B cell (primary cell): ENCODE measurements around the gene CD300H. TPM values are rescaled to one million over a fixed set of nuclear protein-coding genes. Genes with fewer than 3 reads are reported as not detected.

ENCODE experiments used
- ATAC-seq: fragments of 200-7000 bp; cut with Tn5 transposase; one replicate; pipeline ENCODE4 v1.10.0; 2021; ENCODE audit warnings: low read depth, mild to moderate bottlenecking, moderate number of reproducible peaks, moderate library complexity
- CTCF ChIA-PET: fragments of 350-600 bp; sonication (Branson Sonifier 250); formaldehyde crosslinking; loops from one replicate; lab custom pipeline; 2021; ENCODE audit warnings: antibody characterized with exemption, inconsistent platforms; lab: Charles Lee
- POLR2A ChIA-PET: fragments of 350-600 bp; sonication (Branson Sonifier 250); formaldehyde crosslinking; loops from one replicate; lab custom pipeline; 2021; ENCODE audit warnings: antibody characterized with exemption; lab: Charles Lee
- DNase-seq: peaks from one replicate; pipeline ENCODE4 v3.0.0; 2013
- H2AFZ ChIP-seq: 2 replicates; pipeline ENCODE4 v1.6.1; 2012; ENCODE audit warnings: mild to moderate bottlenecking, low read depth, low read length; ENCODE audit not compliant: insufficient read depth, poor library complexity, severe bottlenecking
- H3K27ac ChIP-seq, 2 donors: 1 replicate in 1 of 2; 2 replicates in 1 of 2; pipeline ENCODE4 v1.5.1; 2012 to 2013; ENCODE audit warnings: low read length in 2 of 2, mild to moderate bottlenecking in 2 of 2, moderate library complexity in 1 of 2
- H3K27me3 ChIP-seq, 4 experiments: fragments of 200-600 bp in 1 of 4; sonication (generic) in 1 of 4; replicated peaks in 1 of 4; 1 replicate in 2 of 4; 2 replicates in 2 of 4; pipeline versions ENCODE4 v1.6.1 to v1.7.0; 2013 to 2016; ENCODE audit warnings: low read length in 3 of 4, mild to moderate bottlenecking in 2 of 4, mixed read lengths in 1 of 4, moderate library complexity in 1 of 4; ENCODE audit not compliant: insufficient read depth in 4 of 4, control insufficient read depth in 3 of 4; ENCODE audit errors: control extremely low read depth in 1 of 4
- H3K36me3 ChIP-seq, 2 experiments: replicated peaks in 1 of 2; 1 replicate in 1 of 2; 2 replicates in 1 of 2; pipeline versions ENCODE4 v1.6.1 to v1.7.1; 2013; ENCODE audit warnings: low read length in 1 of 2; ENCODE audit not compliant: insufficient read depth in 2 of 2, control insufficient read depth in 1 of 2; ENCODE audit errors: control extremely low read depth in 1 of 2, extremely low read depth in 1 of 2
- H3K4me1 ChIP-seq, 2 donors: fragments of 200-600 bp in 1 of 2; sonication (generic) in 1 of 2; 1 replicate in 1 of 2; 2 replicates in 1 of 2; pipeline versions ENCODE4 v1.5.1 to v1.6.1; 2013 to 2017; ENCODE audit warnings: low read length in 2 of 2; ENCODE audit not compliant: control insufficient read depth in 2 of 2, insufficient read depth in 2 of 2
- H3K4me2 ChIP-seq: replicated peaks from 2 replicates; pipeline ENCODE3; 2012; ENCODE audit warnings: mild to moderate bottlenecking, low read depth, low read length; ENCODE audit not compliant: poor library complexity, severe bottlenecking
- H3K4me3 ChIP-seq, 5 experiments: fragments of 200-600 bp in 1 of 5; sonication (generic) in 1 of 5; 1 replicate in 3 of 5; 2 replicates in 2 of 5; pipeline versions ENCODE4 v1.5.1 to v1.7.0; 2011 to 2016; ENCODE audit warnings: low read length in 4 of 5, mild to moderate bottlenecking in 4 of 5, low read depth in 2 of 5, control low read depth in 1 of 5, moderate library complexity in 1 of 5; ENCODE audit not compliant: insufficient read depth in 1 of 5; ENCODE audit errors: control extremely low read depth in 1 of 5, extremely low read depth in 1 of 5
- H3K79me2 ChIP-seq: fragments of 200-600 bp; sonication (generic); one replicate; pipeline ENCODE4 v1.6.0; 2016; ENCODE audit warnings: low read length; ENCODE audit not compliant: control insufficient read depth, insufficient read depth
- H3K9ac ChIP-seq: fragments of 200-600 bp; sonication (generic); 2 replicates; pipeline ENCODE4 v1.6.1; 2017; ENCODE audit warnings: mild to moderate bottlenecking, low read length, moderate library complexity
- H3K9me3 ChIP-seq, 3 donors: one replicate each; pipeline versions ENCODE4 v1.6.1 to v1.7.1; 2013; ENCODE audit warnings: low read length in 2 of 3; ENCODE audit not compliant: control insufficient read depth in 2 of 3, insufficient read depth in 1 of 3; ENCODE audit errors: control extremely low read depth in 1 of 3
- H4K20me1 ChIP-seq: 2 replicates; pipeline ENCODE4 v1.6.0; 2012; ENCODE audit warnings: mild to moderate bottlenecking, low read length; ENCODE audit not compliant: insufficient read depth, control insufficient read depth, poor library complexity, severe bottlenecking
- H3K27ac Mint-ChIP-seq: one replicate; pipeline ENCODE4 v1.8.0; 2021; ENCODE audit warnings: mixed read lengths
- H3K27me3 Mint-ChIP-seq: one replicate; pipeline ENCODE4 v1.8.0; 2021; ENCODE audit warnings: mixed read lengths
- H3K4me1 Mint-ChIP-seq: one replicate; pipeline ENCODE4 v1.8.0; 2021; ENCODE audit warnings: mixed read lengths
- H3K4me3 Mint-ChIP-seq: one replicate; pipeline ENCODE4 v1.8.0; 2021; ENCODE audit warnings: mixed read lengths
- H3K9me3 Mint-ChIP-seq: one replicate; pipeline ENCODE4 v1.8.0; 2022; ENCODE audit warnings: mixed read lengths; ENCODE audit not compliant: insufficient read depth
- EZH2 ChIP-seq: IDR thresholded peaks from 2 replicates; pipeline ENCODE4 v1.6.1; 2012; ENCODE audit warnings: borderline replicate concordance, low read depth, mild to moderate bottlenecking, moderate library complexity, low read length; ENCODE audit not compliant: insufficient read depth, poor library complexity, severe bottlenecking
- WGBS: methylation state at CpG from one replicate; pipeline ENCODE4 v1.1.5; 2013; ENCODE audit warnings: missing lambda C conversion rate; ENCODE audit not compliant: insufficient coverage; 5-methylcytosine and 5-hydroxymethylcytosine counted together
- intact Hi-C: fragments of 100-400 bp; cut with micrococcal nuclease; formaldehyde crosslinking; loops from one replicate; pipeline ENCODE4 v1.10.0; 2022
- polyA plus RNA-seq: library from polyadenylated mRNA; depleted of rRNA; stranded (reverse); fragments of >200 nt; gene quantifications from 2 replicates; pipeline ENCODE4 v1.2.3, GENCODE V29; 2012
- total RNA-seq, 2 donors: library from RNA; stranded (reverse); fragments of 120-200 nt in 1 of 2; gene quantifications; 1 replicate in 1 of 2; 2 replicates in 1 of 2; pipeline versions ENCODE4 v1.2.3 to v1.2.4, GENCODE V29; 2013 to 2022
- TF ChIP-seq, protein P1 (sequence below): fragments of 200-600 bp; IDR thresholded peaks from one replicate; pipeline ENCODE4 v1.8.0; 2022; ENCODE audit warnings: antibody characterized with exemption, mild to moderate bottlenecking

CD300H gene
- total and polyA plus RNA-seq, 2 donors (not counting 1 experiment from before 2014, with no cell fraction given), result 0.58 TPM; not detected in 1

DNA sequence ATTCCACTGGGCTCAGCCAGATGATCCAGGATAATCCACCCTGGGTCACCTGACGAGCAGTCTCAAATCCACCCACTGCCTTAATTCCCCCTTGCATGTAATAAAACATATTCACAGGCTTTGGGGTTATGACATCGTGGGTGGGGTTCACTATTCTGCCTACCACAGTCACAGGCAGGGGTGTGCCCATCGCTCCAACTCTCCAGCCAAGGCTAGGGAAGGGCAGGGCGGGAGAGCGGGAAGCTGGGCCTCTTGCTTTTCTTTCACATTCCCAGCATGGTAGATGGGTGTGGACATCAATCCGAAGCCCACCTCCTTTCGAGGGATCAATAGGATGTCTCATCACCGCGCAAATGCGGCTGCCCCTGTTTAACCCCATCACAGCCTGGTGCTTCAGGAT lies 37.5 kb upstream of the CD300H start:
- Histone ChIP-seq H3K9me3 (peaks cover 0 to 16% (median 3%) of the 10 kb centered on the region in 3 donors), H3K36me3 (no peaks in the 10 kb centered on the region), H4K20me1 (no peaks in the 10 kb centered on the region), H3K27ac (no peak overlapping the region), H3K9ac (no peak overlapping the region), H3K27me3 (peaks cover 0 to 12% (median 1%) of the 10 kb centered on the region in 4 experiments), H3K4me2 (peak overlapping the region; percentile 40), H3K79me2 (no peaks in the 10 kb centered on the region), H3K4me1 (peaks cover 38 to 40% of the 10 kb centered on the region in 2 donors), H3K4me3 (no peak overlapping the region), H2AFZ (no peak overlapping the region)
- no peak overlapping the region for H3K4me3 Mint-ChIP-seq
- H3K9me3 Mint-ChIP-seq, result no peaks in the 10 kb centered on the region
- peaks cover 10% of the 10 kb centered on the region for H3K27me3 Mint-ChIP-seq
- ATAC-seq, result no peak
- DNase-seq, result no peak
- H3K27ac Mint-ChIP-seq, result no peak overlapping the region
- intact Hi-C loops, result loop anchor here (5.0 kb wide), 2 partner anchors 38 to 237 kb away; partner anchors contain the start of gene GPR142
- TF ChIP-seq, protein P1, sequence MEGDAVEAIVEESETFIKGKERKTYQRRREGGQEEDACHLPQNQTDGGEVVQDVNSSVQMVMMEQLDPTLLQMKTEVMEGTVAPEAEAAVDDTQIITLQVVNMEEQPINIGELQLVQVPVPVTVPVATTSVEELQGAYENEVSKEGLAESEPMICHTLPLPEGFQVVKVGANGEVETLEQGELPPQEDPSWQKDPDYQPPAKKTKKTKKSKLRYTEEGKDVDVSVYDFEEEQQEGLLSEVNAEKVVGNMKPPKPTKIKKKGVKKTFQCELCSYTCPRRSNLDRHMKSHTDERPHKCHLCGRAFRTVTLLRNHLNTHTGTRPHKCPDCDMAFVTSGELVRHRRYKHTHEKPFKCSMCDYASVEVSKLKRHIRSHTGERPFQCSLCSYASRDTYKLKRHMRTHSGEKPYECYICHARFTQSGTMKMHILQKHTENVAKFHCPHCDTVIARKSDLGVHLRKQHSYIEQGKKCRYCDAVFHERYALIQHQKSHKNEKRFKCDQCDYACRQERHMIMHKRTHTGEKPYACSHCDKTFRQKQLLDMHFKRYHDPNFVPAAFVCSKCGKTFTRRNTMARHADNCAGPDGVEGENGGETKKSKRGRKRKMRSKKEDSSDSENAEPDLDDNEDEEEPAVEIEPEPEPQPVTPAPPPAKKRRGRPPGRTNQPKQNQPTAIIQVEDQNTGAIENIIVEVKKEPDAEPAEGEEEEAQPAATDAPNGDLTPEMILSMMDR, result no peak
- no peak for TF ChIP-seq EZH2
- 97% methylated on average over 9 of the region's 10 CpGs for WGBS
- peaks cover 34% of the 10 kb centered on the region for H3K4me1 Mint-ChIP-seq
- POLR2A ChIA-PET, result no interaction called here
- CTCF ChIA-PET, result interaction anchor here (0.7 to 1.9 kb wide), 6 partner anchors 15 to 237 kb away, joined by 3 to 8 read pairs (median 5); no protein-coding TSS in a partner anchor

DNA sequence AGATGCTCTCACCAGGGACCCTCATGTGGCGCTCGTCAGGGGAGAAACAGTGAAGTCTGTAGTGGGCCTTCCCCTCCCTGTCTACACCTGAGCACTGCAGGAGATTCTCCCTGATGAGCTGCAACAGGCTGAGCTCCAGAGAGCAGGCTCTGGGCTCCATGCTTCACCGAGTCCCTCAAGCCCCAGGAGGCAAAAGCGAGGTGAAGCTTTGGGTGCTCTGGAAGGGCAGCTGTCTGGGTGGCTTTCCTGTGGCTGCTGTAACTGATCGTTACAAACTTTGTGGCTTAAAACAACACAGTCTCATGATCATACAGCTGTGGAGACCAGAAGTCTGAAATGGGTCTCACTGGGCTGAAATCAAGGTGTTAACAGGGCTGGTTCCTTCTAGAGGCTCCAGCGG lies 36.9 kb upstream of the CD300H start:
- WGBS, result 8% methylated on average over 6 of the region's 6 CpGs

More for the DNA sequence above, 36.9 kb upstream of the CD300H start:
- Histone ChIP-seq H3K9me3 (peaks cover 0 to 13% (median 3%) of the 10 kb centered on the region in 3 donors), H3K9ac (no peak overlapping the region), H3K79me2 (no peaks in the 10 kb centered on the region), H4K20me1 (no peaks in the 10 kb centered on the region), H3K4me3 (no peak overlapping the region), H3K4me2 (peak overlapping the region; percentile 40), H3K27ac (no peak overlapping the region), H3K27me3 (peaks cover 0 to 7% (median 1%) of the 10 kb centered on the region in 4 experiments), H3K4me1 (peaks cover 43 to 46% of the 10 kb centered on the region in 2 donors), H3K36me3 (no peaks in the 10 kb centered on the region), H2AFZ (no peak overlapping the region)
- H3K27ac Mint-ChIP-seq, result peak overlapping the region; percentile 24
- ChIA-PET CTCF (interaction anchor here (0.7 to 1.9 kb wide), 10 partner anchors 15 to 357 kb away, joined by 3 to 8 read pairs (median 4); no protein-coding TSS in a partner anchor), POLR2A (no interaction called here)
- no peak overlapping the region for H3K4me3 Mint-ChIP-seq
- DNase-seq (peak; percentile 46), ATAC-seq (peak; percentile 73)
- no peaks in the 10 kb centered on the region for H3K9me3 Mint-ChIP-seq
- H3K27me3 Mint-ChIP-seq, result peaks cover 10% of the 10 kb centered on the region
- intact Hi-C loops, result loop anchor here (5.0 kb wide), 2 partner anchors 38 to 237 kb away; partner anchors contain the start of gene GPR142
- H3K4me1 Mint-ChIP-seq, result peaks cover 40% of the 10 kb centered on the region
- TF ChIP-seq EZH2, result no peak
- TF ChIP-seq, protein P1, result no peak
